Lung (tissue), 12 donors: ENCODE results near the gene ETHE1. TPM values are rescaled to one million over a fixed set of nuclear protein-coding genes. Genes with fewer than 3 reads are reported as not detected.

Experiments
- ATAC-seq: fragments of 200-7000 bp; cut with Tn5 transposase; one replicate; pipeline ENCODE4 v1.9.1; 2020; ENCODE audit warnings: moderate number of reproducible peaks; ENCODE audit not compliant: insufficient read depth, low FRiP score
- DNase-seq, 3 donors: peaks; one replicate each; pipeline ENCODE4 v3.0.0-alpha.2; 2013 to 2017
- H3K27ac ChIP-seq, 2 donors: one replicate each; pipeline ENCODE4 v1.5.1; 2013; ENCODE audit warnings: mild to moderate bottlenecking in 2 of 2, moderate library complexity in 2 of 2, control low read depth in 1 of 2, inconsistent platforms in 1 of 2, low read depth in 1 of 2, low read length in 1 of 2
- H3K27me3 ChIP-seq, 3 donors: one replicate each; pipeline ENCODE4 v1.5.1; 2013; ENCODE audit warnings: low read length in 2 of 3; ENCODE audit not compliant: control insufficient read depth in 3 of 3, insufficient read depth in 3 of 3
- H3K36me3 ChIP-seq, 4 donors: one replicate each; pipeline ENCODE4 v1.5.1; 2013; ENCODE audit warnings: low read length in 4 of 4, mild to moderate bottlenecking in 1 of 4, moderate library complexity in 1 of 4; ENCODE audit not compliant: control insufficient read depth in 4 of 4, insufficient read depth in 4 of 4
- H3K4me1 ChIP-seq, 5 donors: one replicate each; pipeline ENCODE4 v1.5.1; 2013; ENCODE audit warnings: low read length in 5 of 5, mild to moderate bottlenecking in 2 of 5, moderate library complexity in 1 of 5; ENCODE audit not compliant: control insufficient read depth in 5 of 5, insufficient read depth in 5 of 5
- H3K4me3 ChIP-seq: one replicate; pipeline ENCODE4 v1.5.1; 2013; ENCODE audit warnings: mild to moderate bottlenecking, control low read depth, moderate library complexity
- H3K9ac ChIP-seq, 2 donors: one replicate each; pipeline ENCODE4 v1.5.1; 2013; ENCODE audit warnings: low read length in 2 of 2, control low read depth in 1 of 2; ENCODE audit not compliant: insufficient read depth in 1 of 2
- H3K9me3 ChIP-seq, 4 donors: one replicate each; pipeline ENCODE4 v1.5.1; 2013; ENCODE audit warnings: low read length in 3 of 4, mild to moderate bottlenecking in 1 of 4, moderate library complexity in 1 of 4; ENCODE audit not compliant: control insufficient read depth in 4 of 4, insufficient read depth in 3 of 4
- WGBS, 2 donors: extraction: QIAGEN DNeasy Blood & Tissue Kit; methylation state at CpG; one replicate each; pipeline ENCODE4 v1.1.7; 2013; 5-methylcytosine and 5-hydroxymethylcytosine counted together
- polyA plus RNA-seq, 2 donors: library from polyadenylated mRNA; stranded (reverse); fragments of 200-250 nt; gene quantifications; one replicate each; pipeline ENCODE4 v1.2.1, GENCODE V29; 2013
- total RNA-seq, 2 donors: library from RNA; depleted of rRNA in 1 of 2; stranded (reverse); fragments of >200 nt in 1 of 2; gene quantifications; one replicate each; pipeline ENCODE4 v1.2.1, GENCODE V29; 2014 to 2021
- TF ChIP-seq, protein P1 (sequence below): IDR thresholded peaks from 2 replicates; pipeline ENCODE4 v1.5.1; 2012; ENCODE audit warnings: mild to moderate bottlenecking; ENCODE audit errors: control extremely low read depth, extremely low read depth
- donor health status: control.
- donor health status: control.
- donor health status: Bipolar disorder and iron deficiency.
- donor health status: healthy.
- donor health status: DM: yes; HTN: yes; CAD: no.

ETHE1 gene
- total and polyA plus RNA-seq, 4 donors, result 15.0 to 76.9 (median 37.5) TPM

DNA sequence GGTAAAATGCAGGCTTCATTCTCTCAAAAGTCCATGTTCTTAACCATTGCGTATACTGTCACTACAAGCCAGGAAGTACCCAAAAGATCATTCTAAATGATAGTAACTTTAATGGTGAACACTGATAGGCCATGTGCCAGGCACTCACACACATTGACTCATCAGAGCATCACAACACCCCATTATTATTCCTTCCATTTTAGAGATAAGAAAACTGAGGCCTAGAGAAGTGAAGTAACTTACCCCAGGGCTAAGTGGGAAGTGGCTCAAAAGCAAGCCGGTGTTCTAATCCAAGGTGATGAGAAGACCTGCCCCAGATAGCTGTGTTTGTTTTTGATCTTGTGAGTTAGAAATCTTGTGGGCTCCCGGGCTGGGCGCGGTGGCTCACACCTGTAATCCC lies 21.1 kb downstream of the ETHE1 start:
- peaks cover 0 to 24% (median 0%) of the 10 kb centered on the region in 5 donors for H3K4me1 ChIP-seq

DNA sequence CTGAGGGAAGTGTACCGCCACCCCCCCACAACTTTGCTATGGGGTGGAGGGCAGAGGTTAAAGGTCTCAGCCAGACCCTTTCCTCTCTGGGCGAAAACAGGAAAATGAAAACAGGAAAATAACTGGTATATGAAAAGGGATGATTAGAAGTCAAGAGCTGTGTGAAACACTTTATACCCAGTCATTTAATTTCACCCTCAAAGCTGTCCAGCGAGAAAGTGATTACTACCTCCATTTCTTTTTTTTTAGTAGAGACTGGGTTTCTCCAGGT lies 21.9 kb downstream of the ETHE1 start:
- Histone ChIP-seq H3K9ac (no peak overlapping the region), H3K27me3 (peaks cover 0 to 3% (median 0%) of the 10 kb centered on the region in 3 donors), H3K4me1 (peaks cover 0 to 24% (median 0%) of the 10 kb centered on the region in 5 donors), H3K4me3 (no peak overlapping the region), H3K36me3 (peaks cover 0 to 12% (median 6%) of the 10 kb centered on the region in 4 donors), H3K27ac (peak overlapping the region in 1 of 2 donors; percentile 28), H3K9me3 (no peaks in the 10 kb centered on the region)
- TF ChIP-seq, protein P1, sequence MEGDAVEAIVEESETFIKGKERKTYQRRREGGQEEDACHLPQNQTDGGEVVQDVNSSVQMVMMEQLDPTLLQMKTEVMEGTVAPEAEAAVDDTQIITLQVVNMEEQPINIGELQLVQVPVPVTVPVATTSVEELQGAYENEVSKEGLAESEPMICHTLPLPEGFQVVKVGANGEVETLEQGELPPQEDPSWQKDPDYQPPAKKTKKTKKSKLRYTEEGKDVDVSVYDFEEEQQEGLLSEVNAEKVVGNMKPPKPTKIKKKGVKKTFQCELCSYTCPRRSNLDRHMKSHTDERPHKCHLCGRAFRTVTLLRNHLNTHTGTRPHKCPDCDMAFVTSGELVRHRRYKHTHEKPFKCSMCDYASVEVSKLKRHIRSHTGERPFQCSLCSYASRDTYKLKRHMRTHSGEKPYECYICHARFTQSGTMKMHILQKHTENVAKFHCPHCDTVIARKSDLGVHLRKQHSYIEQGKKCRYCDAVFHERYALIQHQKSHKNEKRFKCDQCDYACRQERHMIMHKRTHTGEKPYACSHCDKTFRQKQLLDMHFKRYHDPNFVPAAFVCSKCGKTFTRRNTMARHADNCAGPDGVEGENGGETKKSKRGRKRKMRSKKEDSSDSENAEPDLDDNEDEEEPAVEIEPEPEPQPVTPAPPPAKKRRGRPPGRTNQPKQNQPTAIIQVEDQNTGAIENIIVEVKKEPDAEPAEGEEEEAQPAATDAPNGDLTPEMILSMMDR, result no peak
- WGBS, 2 donors, result 64 to 84% methylated on average over 3 of the region's 3 CpGs
- DNase-seq (no peak), ATAC-seq (no peak)

More for the DNA sequence above, 21.1 kb downstream of the ETHE1 start:
- Histone ChIP-seq H3K9ac (no peak overlapping the region), H3K27ac (no peak overlapping the region), H3K9me3 (no peaks in the 10 kb centered on the region), H3K36me3 (peaks cover 0 to 16% (median 6%) of the 10 kb centered on the region in 4 donors), H3K4me3 (no peak overlapping the region), H3K27me3 (peaks cover 0 to 3% (median 0%) of the 10 kb centered on the region in 3 donors)
- ATAC-seq (no peak), DNase-seq (no peak)
- whole genome bisulfite sequencing, 2 donors, result 94% methylated on average over 5 of the region's 5 CpGs
- TF ChIP-seq, protein P1, result no peak

DNA sequence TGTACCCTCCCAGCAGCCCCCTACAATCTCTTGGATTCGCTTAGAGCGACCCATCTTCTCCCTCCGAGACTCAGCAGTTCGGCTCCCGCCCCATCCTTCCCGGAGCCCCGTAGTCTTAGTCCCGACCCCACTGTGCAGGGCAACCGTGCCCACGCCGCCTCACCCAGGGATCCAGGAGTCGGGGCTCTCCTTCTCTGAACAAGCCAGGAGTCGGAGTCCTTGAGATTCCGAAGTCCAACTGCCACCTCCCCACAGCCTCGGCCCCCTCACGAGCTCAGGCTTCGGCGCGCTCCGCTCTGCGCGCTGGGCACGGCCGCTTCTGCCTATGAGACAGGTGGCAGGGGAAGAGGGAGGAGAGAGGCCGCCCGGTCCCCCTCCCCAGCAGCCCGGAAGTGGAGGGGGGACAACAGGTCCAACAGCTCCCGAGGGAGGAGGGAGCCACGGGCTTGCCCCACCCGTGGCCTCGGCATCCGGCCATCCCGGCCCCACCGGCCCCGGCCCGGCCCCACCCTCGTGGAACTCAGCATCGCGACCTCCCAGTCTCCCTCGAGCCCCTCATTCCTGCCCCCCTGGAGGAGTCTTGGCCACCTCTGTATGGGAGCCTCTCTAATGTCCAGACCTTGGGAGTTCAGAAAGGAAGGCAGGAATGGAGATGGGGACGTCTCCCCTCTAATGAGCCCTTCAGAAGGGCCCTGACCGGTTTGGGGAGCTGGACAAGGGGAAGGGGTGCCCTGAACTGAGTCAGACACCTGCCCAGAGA lies 22.4 kb downstream of the ETHE1 start, which contains the start of gene PHLDB3:
Gene PHLDB3, minus strand, starts transcription at position 321 of the 760 bp plus-strand sequence. CDS start 628 bp downstream, outside the sequence.
- peaks cover 0 to 9% (median 6%) of the 10 kb centered on the region in 4 donors for H3K36me3 ChIP-seq
- H3K27ac ChIP-seq, result peak within 1 kb of the TSS; percentile 63 to 89
- H3K9ac ChIP-seq, result peak within 1 kb of the TSS; percentile 6 to 82
- DNase-seq, result peak in 2 of 3 donors; percentile 38 to 51
- WGBS, 2 donors, result 1 to 2% methylated on average over 30 to 42 of the region's 42 CpGs
- H3K4me3 ChIP-seq, result peak within 1 kb of the TSS; percentile 62
- no peaks in the 10 kb centered on the region for H3K9me3 ChIP-seq
- peaks cover 0 to 24% (median under 1%) of the 10 kb centered on the region in 5 donors for H3K4me1 ChIP-seq
- H3K27me3 ChIP-seq, result peaks cover 0 to 3% (median 0%) of the 10 kb centered on the region in 3 donors
- no peak for ATAC-seq
- TF ChIP-seq, protein P1, result no peak
